ENCODE results near the gene DDX42. TPM values are rescaled to one million over a fixed set of nuclear protein-coding genes. Genes with fewer than 3 reads are reported as not detected.

The DDX42 gene
- 100 to 1,000 TPM; 126 to 130 TPM for total RNA-seq

DNA sequence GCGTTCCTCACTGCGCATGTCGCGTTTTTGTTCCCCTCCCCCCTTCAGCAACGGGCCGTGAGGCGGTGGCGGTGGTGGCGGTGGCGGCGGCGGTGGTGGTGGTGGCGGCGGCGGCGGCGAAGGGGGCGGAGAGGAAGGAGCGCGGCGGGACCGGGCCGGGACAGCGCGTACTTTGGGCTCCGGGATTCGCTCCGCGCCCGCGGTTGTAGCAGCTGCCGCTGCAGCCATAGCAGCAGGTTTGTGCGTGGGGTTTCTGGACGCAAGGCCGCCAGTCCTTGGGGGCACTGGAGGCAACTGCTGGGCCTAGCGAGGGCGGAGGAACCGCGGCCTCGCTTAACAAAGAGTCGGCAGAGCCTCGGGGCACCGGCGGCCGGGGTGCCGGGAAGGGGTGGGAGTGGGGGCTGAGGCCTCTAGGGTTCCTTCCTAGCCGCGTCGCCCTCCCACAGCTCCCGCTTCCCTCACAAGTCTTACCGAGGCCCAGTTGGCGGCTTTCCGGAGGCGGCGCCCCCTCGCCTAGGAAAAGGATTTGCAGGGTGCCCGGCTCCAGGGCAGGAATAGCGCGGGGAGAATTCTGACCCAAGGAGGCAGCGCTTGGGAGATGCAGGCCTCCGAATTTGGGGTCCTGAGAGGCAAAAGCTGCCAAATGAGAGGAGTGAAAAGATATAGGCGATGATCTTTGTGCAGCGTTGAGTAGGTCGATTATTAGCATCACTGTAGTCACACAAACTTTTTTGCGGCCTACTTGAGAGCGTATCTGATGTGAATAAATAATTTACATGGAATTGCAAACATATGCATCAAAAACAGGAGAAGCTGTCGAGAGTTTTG, at the start of gene DDX42:
TSS of gene DDX42 (plus strand) at position 30 of the 828 bp plus-strand sequence. CDS start 12,880 bp downstream, outside the sequence.
- ATAC-seq (peak in 1 of 2 donors; percentile 1), DNase-seq (ENCODE audit: low spot score in 2 of 2) (no peak)
- Mint-ChIP-seq H3K36me3 (peaks cover 33 to 40% of the 10 kb centered on the region in 2 donors), H3K9me3 (no peaks in the 10 kb centered on the region), H3K27ac (peak within 1 kb of the TSS; percentile 98 to 99)

DNA sequence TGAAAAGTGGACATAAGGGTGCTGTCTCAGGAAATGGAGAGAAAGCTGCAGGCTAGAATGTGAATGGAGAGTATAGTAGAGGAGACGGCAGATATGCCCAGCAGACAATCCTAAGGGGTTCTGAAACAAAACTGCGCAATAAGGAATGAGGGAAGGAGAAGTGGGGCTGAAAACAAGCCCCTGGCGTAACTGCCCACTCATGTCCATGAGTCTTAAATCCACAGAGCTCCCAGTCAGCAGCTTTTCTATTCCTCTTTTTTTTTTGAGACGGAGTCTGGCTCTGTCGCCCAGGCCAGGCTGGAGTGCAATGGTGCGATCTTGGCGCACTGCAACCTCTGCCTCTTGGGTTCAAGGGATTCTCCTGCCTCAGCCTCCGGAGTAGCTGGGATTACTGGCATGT, 38.3 kb upstream of the DDX42 start:
- ATAC-seq: no peak
- no peak for DNase-seq (ENCODE audit: low spot score in 2 of 2)
- H3K9me3 Mint-ChIP-seq: no peaks in the 10 kb centered on the region

DNA sequence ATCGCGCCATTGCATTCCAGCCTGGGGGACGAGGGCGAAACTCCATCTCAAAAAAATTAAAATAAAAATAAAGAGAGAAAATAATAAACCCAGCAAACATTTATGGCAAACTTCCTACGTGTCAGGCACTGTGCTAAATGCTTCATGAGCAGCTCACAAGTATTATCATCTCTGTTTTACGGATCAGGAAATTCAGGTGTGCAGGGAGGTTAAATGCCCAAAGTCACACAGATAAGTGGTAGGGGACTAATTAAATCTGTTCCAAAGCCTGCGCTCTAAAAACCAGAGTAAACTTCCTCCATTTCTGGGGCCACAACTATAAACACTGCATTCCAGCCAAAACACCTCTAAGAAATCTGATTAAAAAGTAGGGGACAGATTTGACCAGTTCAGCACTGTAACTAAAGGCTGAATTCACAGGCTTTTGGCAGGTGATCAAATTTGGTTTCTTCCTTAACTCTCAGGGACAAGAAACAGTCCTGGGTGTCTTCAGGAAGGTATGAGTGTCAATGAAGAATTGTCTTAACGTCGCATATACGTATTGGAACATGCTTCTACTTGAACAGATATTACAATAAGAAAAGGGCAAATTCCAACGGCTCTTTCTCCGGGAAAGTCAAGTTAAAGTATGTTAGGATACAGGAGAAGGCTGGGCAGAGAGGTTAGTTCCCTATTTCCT, 33.4 kb upstream of the DDX42 start:
- ATAC-seq (no peak), DNase-seq (ENCODE audit: low spot score in 2 of 2) (no peak)
- H3K9me3 Mint-ChIP-seq: no peaks in the 10 kb centered on the region
- H3K27ac Mint-ChIP-seq: peak overlapping the region; percentile 91 to 99
- peaks cover 10 to 15% of the 10 kb centered on the region in 2 donors for H3K36me3 Mint-ChIP-seq

More for the DNA sequence above, 38.3 kb upstream of the DDX42 start:
- H3K27ac Mint-ChIP-seq: no peak overlapping the region
- H3K36me3 Mint-ChIP-seq: peaks cover 3 to 9% of the 10 kb centered on the region in 2 donors

DNA sequence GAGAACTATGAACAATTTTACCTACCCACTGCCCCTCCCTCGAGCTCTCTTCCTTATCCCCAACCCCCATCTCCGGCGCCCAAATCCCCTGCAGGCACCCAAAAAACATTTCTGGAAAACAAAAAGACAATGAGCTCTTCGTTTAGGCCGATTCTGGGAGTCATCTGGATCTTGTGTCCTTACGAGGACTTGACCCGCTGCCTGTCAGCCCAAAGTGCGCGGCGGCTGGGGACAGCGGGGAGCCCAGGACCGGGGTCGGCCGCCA, 32.9 kb upstream of the DDX42 start:
- DNase-seq (ENCODE audit: low spot score in 2 of 2) (no peak), ATAC-seq (peak in 1 of 2 donors; percentile 13)
- peak overlapping the region; percentile 91 to 99 for H3K27ac Mint-ChIP-seq
- no peaks in the 10 kb centered on the region for H3K9me3 Mint-ChIP-seq
- peaks cover 10 to 15% of the 10 kb centered on the region in 2 donors for H3K36me3 Mint-ChIP-seq

DNA sequence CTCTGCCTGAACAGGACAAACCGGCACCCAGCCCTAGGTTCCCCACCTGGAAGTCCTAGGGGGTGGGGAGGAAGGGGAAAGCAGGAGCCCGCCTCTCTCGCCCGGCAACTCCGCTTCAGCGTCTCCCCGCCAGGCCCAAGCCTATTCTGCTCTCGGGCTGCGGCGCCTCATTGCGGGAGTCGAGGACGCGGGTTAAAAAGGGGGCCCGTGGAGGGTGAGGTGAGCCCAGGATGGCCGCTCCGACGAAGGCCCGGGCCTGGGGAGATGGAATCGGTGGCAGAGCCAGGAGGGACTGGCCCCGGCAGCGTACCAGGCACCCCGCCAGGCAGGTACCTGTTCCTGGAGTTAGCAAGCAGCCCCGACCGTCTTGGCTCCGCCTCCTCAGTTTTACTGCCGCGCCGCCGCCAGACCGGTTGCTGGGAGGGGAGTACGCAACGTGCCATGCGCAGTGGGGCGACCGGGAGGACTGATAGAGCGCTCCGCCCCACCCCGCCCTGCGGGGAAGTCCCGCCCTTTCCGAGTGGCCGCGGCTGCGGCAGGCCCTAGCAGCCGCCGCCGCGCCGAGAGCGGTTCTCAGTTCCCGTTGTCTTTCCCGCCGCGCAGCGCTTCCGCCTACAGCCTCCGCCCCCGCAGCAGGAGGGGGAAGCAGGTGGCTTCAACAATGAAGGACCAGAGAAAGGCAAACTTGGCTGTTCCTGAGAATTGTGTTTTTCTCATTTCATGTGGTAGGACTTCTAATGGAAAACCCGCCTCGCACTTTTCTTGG, 32.4 kb upstream of the DDX42 start, which contains the start of gene STRADA:
TSS of gene STRADA (minus strand) at position 392 of the 766 bp plus-strand sequence. CDS start 13,430 bp downstream, outside the sequence.
- ATAC-seq: peak; percentile 91 to 96
- Mint-ChIP-seq H3K36me3 (peaks cover 10 to 15% of the 10 kb centered on the region in 2 donors), H3K27ac (peak within 1 kb of the TSS; percentile 91 to 99), H3K9me3 (no peaks in the 10 kb centered on the region)
- peak; percentile 98 to 99 for DNase-seq (ENCODE audit: low spot score in 2 of 2)

- H3K27ac Mint-ChIP-seq: peak overlapping the region; percentile 16 to 78
- ATAC-seq (peak; percentile 44 to 65), DNase-seq (ENCODE audit: low spot score in 2 of 2) (no peak)
- H3K36me3 Mint-ChIP-seq: peaks cover 12 to 34% of the 10 kb centered on the region in 2 donors
- H3K9me3 Mint-ChIP-seq: no peaks in the 10 kb centered on the region
Measured at GRCh38 chr17:63751806-63752205, 22.2 kb upstream of the DDX42 start.

DNA sequence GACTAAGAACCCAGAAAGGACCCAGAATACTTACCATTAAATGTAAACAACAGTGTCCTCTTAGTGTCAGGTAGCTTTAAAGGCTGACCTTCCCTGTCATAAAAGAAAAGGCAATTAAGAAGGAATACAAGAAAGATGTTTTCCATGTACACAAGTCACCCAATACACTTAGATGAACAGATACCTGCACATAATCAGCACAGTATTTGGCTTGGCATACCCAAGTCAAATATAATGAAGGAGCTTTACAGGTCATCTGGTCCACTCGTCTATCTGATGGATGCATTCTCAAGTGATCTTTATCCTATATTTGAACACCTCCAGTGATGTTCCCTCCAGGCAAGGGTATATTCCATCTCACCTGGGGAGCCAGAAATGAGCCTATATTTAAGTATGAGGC, 21.3 kb upstream of the DDX42 start:
- peaks cover 13 to 34% of the 10 kb centered on the region in 2 donors for H3K36me3 Mint-ChIP-seq
- no peak overlapping the region for H3K27ac Mint-ChIP-seq

GRCh38 chr17:63753215-63753614, 20.8 kb upstream of the DDX42 start:
- Mint-ChIP-seq H3K36me3 (peaks cover 18 to 34% of the 10 kb centered on the region in 2 donors), H3K9me3 (no peaks in the 10 kb centered on the region), H3K27ac (peak overlapping the region in 1 of 2 donors; percentile 46)
- peak in 1 of 2 donors; percentile 44 for ATAC-seq
- no peak for DNase-seq (ENCODE audit: low spot score in 2 of 2)

More for the DNA sequence above, 21.3 kb upstream of the DDX42 start:
- ATAC-seq: no peak
- no peaks in the 10 kb centered on the region for H3K9me3 Mint-ChIP-seq
- no peak for DNase-seq (ENCODE audit: low spot score in 2 of 2)

DNA sequence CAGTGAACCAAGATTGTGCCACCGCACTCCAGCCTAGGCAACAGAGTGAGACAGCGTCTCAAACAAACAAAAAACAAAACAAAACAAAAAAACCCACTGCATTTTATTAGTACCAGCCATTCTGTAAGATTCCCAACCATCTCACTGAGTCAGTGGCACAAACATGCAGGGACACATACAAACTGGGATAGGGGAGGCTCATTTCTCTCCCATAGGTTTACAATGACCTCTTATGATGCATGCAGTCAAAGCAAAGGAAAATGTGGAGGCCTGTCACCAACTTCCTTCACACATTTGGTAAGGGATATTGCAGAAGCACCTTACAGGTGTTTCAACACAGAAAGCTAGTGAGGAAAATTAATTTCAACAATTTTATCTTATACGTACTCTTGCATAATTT, 19.9 kb upstream of the DDX42 start:
- Mint-ChIP-seq H3K9me3 (no peaks in the 10 kb centered on the region), H3K27ac (no peak overlapping the region), H3K36me3 (peaks cover 18 to 34% of the 10 kb centered on the region in 2 donors)
- DNase-seq (ENCODE audit: low spot score in 2 of 2): no peak
- no peak for ATAC-seq

GRCh38 chr17:63758428-63758827, 15.5 kb upstream of the DDX42 start:
- H3K36me3 Mint-ChIP-seq: peaks cover 7 to 37% of the 10 kb centered on the region in 2 donors

GRCh38 chr17:63760771-63761539, 13.0 kb upstream of the DDX42 start:
- ATAC-seq: peak in 1 of 2 donors; percentile 87
- H3K36me3 Mint-ChIP-seq: peaks cover 6 to 41% of the 10 kb centered on the region in 2 donors

More at GRCh38 chr17:63758428-63758827, 15.5 kb upstream of the DDX42 start:
- Mint-ChIP-seq H3K27ac (peak overlapping the region in 1 of 2 donors; percentile 11), H3K9me3 (no peaks in the 10 kb centered on the region)
- ATAC-seq (no peak), DNase-seq (ENCODE audit: low spot score in 2 of 2) (no peak)

DNA sequence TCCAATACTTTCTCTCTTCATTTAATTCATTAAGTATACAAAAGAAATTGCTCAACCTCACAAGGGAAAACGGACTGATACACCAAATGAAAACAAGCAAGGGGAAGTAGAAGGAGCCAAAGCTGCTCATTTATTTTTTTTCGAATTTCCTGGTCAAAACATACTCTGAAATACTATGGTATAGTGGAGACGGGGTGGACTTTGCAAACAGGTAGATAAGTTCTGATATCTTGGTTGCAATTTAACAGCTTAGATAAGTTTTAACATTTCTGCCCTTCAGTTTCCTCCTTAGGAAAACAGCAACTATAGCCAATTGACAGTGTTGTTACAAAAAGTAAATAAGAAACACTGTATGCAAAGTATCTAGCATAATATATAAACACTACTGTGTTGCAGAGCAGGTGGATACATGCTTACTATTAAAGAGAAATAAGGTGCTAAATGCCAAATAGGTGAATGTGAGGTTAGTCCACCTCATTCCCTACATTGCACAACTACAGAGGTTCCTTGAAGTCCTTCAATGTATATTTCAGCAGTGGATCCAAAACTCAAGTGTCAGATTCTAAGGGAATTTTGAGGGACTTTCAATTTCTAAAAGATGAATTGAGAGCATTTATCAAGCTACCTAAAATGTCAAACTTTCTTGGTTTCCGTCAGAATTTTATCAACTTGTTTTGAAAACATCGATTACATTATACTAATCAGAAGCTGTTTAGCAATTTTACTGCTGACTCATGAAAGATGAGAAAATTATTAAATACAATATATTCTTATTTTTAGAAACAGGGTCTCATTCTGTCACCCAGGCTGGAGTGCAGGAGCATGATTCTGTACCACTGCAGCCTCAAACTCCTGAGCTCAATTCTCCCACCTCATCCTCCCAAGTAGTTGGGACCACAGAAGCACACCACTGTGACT, 11.6 kb upstream of the DDX42 start:
- H3K36me3 Mint-ChIP-seq: peaks cover 6 to 35% of the 10 kb centered on the region in 2 donors
- peak overlapping the region in 1 of 2 donors; percentile 41 for H3K27ac Mint-ChIP-seq
- no peaks in the 10 kb centered on the region for H3K9me3 Mint-ChIP-seq
- ATAC-seq (no peak), DNase-seq (ENCODE audit: low spot score in 2 of 2) (no peak)

More at GRCh38 chr17:63760771-63761539, 13.0 kb upstream of the DDX42 start:
- Mint-ChIP-seq H3K9me3 (no peaks in the 10 kb centered on the region), H3K27ac (peak overlapping the region in 1 of 2 donors; percentile 65)
- no peak for DNase-seq (ENCODE audit: low spot score in 2 of 2)

GRCh38 chr17:63764716-63765115, 9.3 kb upstream of the DDX42 start:
- DNase-seq (ENCODE audit: low spot score in 2 of 2): no peak
- Mint-ChIP-seq H3K36me3 (peaks cover 0 to 35% of the 10 kb centered on the region in 2 donors), H3K9me3 (no peaks in the 10 kb centered on the region), H3K27ac (no peak overlapping the region)
- no peak for ATAC-seq

GRCh38 chr17:63766754-63767153, 7.2 kb upstream of the DDX42 start:
- Mint-ChIP-seq H3K9me3 (no peaks in the 10 kb centered on the region), H3K27ac (peak overlapping the region; percentile 16 to 50), H3K36me3 (peaks cover 0 to 28% of the 10 kb centered on the region in 2 donors)
- ATAC-seq (no peak), DNase-seq (ENCODE audit: low spot score in 2 of 2) (no peak)

DNA sequence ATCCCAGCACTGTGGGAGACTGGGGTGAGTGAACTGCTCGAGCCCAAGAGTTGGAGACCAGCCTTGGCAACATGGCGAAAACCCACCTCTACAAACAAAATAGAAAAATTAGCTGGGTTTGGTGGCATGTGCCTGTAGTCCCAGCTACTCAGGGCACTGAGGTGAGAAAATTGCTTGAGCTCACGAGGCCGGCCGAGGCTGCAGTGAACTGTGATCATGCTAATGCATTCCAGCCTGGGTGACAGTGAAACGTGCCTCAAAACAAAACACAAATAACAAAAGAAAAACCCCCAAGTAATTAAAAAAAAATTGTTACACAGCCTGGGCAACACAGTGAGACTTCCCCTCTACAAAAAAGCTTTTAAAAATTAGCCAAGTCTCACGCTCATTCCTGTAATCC, 5.5 kb upstream of the DDX42 start:
- Mint-ChIP-seq H3K9me3 (no peaks in the 10 kb centered on the region), H3K27ac (no peak overlapping the region), H3K36me3 (peaks cover 12 to 39% of the 10 kb centered on the region in 2 donors)
- DNase-seq (ENCODE audit: low spot score in 2 of 2): no peak
- no peak for ATAC-seq

Measured in activated naive CD4-positive, alpha-beta T cell treated with anti-CD3 and anti-CD28 coated beads, Interleukin-2, amount 50 U/mL, for 72 hours (primary cell).